ENCODE data around the gene HSD17B2.

- no peak for TF ChIP-seq CTCF (conservative IDR thresholded peaks at IDR 0.05; ENCODE audit: low read depth, low read length)
- TF ChIP-seq USF2 (IDR thresholded peaks at IDR 0.05; ENCODE audit: low read depth, low read length): no peak
- TF ChIP-seq MAFK (IDR thresholded peaks at IDR 0.05; ENCODE audit: low read depth, low read length): no peak
- no peak for TF ChIP-seq BHLHE40 (IDR thresholded peaks at IDR 0.05; ENCODE audit: low read depth, low read length)
- no peak for TF ChIP-seq NFE2L2 (IDR thresholded peaks at IDR 0.05; ENCODE audit: low read depth, low read length)
Observed at GRCh38 chr16:81995651-81996050, 39.4 kb upstream of the HSD17B2 start.

Measured in IMR-90 (cell line).